GM10266 (cell line): ENCODE results near the gene NUP93.
"Not testable (repeated sequence)": the region's sequence is repeated elsewhere in the genome, so short reads cannot be mapped to it uniquely, and the experiment has no call there.

Experiments
- DNase-seq: peaks from one replicate; pipeline ENCODE4 v3.0.0; 2012; ENCODE audit errors: extremely low spot score
- TF ChIP-seq, protein P1 (sequence below): IDR thresholded peaks from 2 replicates; pipeline ENCODE4 v1.5.1; 2012; ENCODE audit warnings: mild to moderate bottlenecking, low read depth; ENCODE audit not compliant: control insufficient read depth, insufficient read depth; ENCODE audit errors: missing control alignments

Gene NUP93

DNA sequence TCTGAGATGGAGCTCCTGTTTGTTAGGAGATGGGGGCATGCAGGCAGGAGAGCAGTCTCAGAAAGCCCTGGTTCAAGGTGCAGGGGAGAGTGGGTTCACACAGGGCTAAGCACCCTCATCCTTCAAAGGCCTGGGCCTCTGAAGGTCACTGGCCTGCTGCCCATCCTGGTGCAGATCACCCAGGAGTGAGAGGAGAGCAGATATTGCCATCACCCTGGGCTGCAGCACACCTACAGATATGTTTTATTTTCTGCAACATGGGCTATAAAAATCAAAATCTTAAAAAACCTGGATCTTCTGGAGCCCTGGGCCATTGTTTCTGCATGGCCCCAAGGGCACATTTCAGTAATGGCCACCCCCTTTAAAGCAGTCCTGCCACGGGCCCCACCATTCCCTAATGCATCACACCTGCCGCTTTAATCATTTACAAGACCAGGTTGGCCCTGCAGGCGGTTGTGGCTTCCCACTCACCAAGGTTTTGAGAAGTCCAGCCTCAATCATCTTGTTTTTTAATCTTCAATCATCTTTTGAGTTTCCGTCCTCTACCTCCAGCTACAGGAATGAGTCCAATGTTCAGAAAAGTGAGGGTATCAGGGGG, 20.4 kb upstream of the NUP93 start:
- TF ChIP-seq, protein P1, sequence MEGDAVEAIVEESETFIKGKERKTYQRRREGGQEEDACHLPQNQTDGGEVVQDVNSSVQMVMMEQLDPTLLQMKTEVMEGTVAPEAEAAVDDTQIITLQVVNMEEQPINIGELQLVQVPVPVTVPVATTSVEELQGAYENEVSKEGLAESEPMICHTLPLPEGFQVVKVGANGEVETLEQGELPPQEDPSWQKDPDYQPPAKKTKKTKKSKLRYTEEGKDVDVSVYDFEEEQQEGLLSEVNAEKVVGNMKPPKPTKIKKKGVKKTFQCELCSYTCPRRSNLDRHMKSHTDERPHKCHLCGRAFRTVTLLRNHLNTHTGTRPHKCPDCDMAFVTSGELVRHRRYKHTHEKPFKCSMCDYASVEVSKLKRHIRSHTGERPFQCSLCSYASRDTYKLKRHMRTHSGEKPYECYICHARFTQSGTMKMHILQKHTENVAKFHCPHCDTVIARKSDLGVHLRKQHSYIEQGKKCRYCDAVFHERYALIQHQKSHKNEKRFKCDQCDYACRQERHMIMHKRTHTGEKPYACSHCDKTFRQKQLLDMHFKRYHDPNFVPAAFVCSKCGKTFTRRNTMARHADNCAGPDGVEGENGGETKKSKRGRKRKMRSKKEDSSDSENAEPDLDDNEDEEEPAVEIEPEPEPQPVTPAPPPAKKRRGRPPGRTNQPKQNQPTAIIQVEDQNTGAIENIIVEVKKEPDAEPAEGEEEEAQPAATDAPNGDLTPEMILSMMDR = no peak
- DNase-seq = no peak

DNA sequence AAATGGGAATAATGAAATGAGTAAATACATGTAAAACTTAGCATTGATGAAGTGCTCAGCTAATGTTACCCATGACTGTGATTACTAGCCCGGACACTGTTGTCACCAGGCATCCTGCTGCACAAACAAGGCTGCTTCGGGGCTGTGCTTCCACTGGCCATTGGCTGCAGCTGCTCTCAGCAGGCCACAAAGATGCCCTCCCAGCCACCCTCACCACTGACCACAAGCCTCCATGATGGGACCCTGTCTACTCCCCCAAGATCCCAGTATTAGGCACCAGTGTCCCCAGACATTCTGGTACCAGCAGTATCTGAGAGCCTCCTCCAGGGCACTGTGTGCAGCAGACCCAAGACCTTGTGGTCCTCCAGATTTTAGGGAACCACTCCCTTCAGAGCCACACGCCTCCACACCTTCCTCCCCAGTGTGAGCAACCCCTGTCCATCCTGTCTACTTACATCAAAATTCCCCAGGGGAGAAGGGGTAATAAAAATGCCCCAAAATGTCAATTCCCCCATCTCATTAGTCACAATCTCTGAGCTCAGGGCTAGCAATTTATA, 19.7 kb upstream of the NUP93 start:
- DNase-seq = no peak
- TF ChIP-seq, protein P1 = no peak

DNA sequence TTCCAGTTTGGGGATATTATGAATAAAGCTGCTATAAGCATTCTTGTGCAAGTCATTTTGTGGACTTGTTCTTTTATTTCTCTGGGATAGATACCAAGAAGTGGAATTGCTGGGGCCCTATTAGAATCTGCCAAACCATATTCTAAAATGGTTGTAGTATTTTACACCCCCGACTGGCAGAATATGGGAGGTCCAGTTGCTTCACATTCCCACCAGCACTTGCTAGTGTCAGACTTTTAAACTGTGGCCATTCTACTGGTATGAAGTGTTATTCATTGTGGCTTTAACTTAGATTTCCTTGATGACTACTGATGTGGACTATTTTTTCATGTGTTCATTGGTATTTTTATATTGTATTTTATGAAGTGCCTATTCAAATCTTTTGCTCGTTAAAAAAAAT, 18.1 kb upstream of the NUP93 start:
- DNase-seq = no peak
- TF ChIP-seq, protein P1 = no peak

DNA sequence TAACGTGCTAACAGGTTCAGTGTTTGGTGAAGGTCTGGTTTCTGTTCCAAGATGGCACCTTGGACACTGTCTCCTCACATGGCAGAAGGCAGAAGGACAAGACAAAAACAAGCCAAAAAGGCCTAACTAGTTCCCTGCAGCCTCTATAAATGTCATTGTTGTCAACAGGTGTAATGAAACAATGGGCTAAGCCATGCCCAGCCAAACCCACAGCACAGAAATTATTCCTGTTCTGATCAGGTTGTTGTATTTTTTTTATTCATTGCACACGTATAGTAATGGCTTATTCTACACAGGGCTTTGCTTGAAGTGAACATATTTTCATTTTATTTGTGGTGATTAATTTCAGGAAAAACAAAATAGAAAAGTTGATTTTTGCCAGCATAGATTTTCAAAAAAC, 16.1 kb upstream of the NUP93 start:
- no peak for DNase-seq
- TF ChIP-seq, protein P1 = no peak

DNA sequence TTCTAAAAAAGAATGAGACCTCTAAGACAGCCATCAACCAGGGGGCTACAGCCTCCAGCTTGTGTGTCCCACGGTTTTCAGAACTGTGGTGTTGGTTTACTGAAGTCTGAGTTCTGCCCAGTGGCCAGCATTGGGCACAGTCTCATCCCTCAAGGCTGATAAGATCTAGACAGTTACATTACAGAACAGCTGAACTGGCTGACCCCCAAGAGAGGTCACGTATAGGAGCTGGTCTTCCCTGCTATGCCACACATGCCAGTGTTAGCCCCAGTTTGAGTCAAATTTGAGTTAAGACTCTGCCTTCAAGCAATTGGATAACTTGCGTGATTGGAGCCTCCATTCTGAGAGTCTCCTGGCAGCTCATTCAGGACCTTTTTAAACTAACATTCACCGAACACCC, 14.8 kb upstream of the NUP93 start:
- no peak for DNase-seq
- TF ChIP-seq, protein P1 = no peak

DNA sequence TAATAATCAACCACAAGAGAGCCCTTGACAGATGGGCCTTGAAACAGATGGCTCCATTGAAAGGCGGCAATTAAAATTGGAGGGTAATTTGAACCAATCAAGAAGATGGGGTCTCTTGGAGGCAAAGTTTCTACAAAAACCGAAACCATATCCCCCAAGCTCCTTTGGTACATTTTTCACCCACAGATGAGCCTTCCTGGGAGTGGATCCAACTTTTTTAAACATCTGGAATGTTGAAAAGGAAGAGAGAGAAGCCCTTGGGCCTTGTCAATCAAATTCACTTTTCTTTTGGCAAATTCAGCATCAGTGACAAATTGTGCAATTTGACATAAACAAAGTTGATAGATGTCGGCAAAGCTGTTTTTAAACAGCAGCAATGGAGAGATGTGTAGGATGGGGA, 13.2 kb upstream of the NUP93 start:
- no peak for DNase-seq
- TF ChIP-seq, protein P1 = no peak

DNA sequence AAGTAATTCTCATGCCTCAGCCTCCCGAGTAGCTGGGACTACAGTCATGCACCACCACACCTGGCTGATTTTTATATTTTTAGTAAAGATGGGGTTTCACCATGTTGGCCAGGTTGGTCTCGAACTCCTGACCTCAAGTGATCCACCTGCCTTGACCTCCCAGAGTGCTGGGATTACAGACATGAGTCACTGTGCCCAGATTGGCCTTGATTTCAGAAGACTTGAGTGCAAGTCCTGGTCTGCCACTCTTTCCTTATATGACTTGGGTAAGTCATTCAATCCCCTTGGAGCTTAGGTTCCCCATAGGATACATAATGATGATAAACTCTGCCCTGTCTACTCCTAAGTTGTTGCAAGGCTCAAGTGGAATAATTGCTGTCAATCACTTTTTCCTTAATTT, 12.4 kb upstream of the NUP93 start:
- not testable (repeated sequence) for DNase-seq

DNA sequence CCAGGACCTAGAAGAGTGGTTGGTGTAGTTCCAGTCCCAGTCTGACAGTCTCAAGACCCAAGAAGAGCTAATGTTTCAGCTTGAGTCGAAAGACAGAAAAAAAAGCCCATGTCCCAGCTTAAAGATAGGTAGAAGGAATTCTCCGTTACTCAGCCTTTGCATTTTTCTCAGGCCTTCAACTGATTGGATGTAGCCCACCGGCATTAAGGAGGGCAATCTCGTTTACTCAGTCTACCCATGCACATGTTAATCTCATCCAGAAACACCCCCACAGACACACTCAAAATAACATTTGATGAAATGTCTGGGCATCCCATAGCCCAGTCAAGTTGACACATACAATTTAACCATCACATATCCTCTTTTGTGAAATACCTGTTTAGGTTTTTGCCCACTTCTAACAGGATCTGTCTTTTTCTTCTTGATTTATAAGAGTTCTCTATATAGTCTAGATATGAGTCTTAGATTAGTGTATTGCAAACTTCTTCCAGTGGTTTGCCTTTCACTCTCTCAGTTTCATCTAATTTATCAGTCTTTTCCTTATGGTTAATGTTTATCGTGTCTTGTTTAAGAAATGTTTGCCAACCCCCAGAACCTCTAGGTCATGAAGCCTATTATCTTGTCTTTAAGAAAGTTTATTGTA, 7.6 kb upstream of the NUP93 start:
- DNase-seq = no peak
- TF ChIP-seq, protein P1 = no peak
